Neural progenitor cell (in vitro differentiated cells): ENCODE data around the gene PPP1R9B. TPM values are rescaled to one million over a fixed set of nuclear protein-coding genes. Genes with fewer than 3 reads are reported as not detected.

Source experiments
- DNase-seq: peaks from one replicate; pipeline ENCODE4 v3.0.0-alpha.2; 2016; ENCODE audit warnings: low spot score
- H2AFZ ChIP-seq: fragments of 200-600 bp; sonication (generic); replicated peaks from 2 replicates; pipeline ENCODE4 v1.6.1; 2016; ENCODE audit warnings: antibody characterized with exemption
- H3F3A ChIP-seq: fragments of 200-600 bp; sonication (generic); 2 replicates; pipeline ENCODE4 v1.6.1; 2016; ENCODE audit warnings: antibody characterized with exemption, low read depth
- H3K27ac ChIP-seq: fragments of 200-600 bp; sonication (generic); 2 replicates; pipeline ENCODE4 v1.5.1; 2016; ENCODE audit warnings: mild to moderate bottlenecking
- H3K27me3 ChIP-seq: fragments of 200-600 bp; sonication (generic); 2 replicates; pipeline ENCODE4 v1.6.1; 2016; ENCODE audit warnings: mild to moderate bottlenecking, moderate library complexity
- H3K36me3 ChIP-seq: fragments of 200-600 bp; sonication (generic); 2 replicates; pipeline ENCODE4 v1.5.1; 2016
- H3K4me1 ChIP-seq: fragments of 200-600 bp; sonication (generic); 2 replicates; pipeline ENCODE4 v1.6.1; 2016; ENCODE audit warnings: mixed run types
- H3K4me2 ChIP-seq: fragments of 200-600 bp; sonication (generic); 2 replicates; pipeline ENCODE4 v1.6.1; 2016
- H3K4me3 ChIP-seq: fragments of 200-600 bp; sonication (generic); 2 replicates; pipeline ENCODE4 v1.5.1; 2016
- H3K79me2 ChIP-seq: fragments of 200-600 bp; sonication (generic); 2 replicates; pipeline ENCODE4 v1.6.1; 2016; ENCODE audit warnings: low read depth
- H3K9ac ChIP-seq: fragments of 200-600 bp; sonication (generic); 2 replicates; pipeline ENCODE4 v1.6.1; 2016
- H3K9me3 ChIP-seq: fragments of 200-600 bp; sonication (generic); 2 replicates; pipeline ENCODE4 v1.5.1; 2016; ENCODE audit warnings: low read depth
- H4K20me1 ChIP-seq: fragments of 200-600 bp; sonication (generic); 2 replicates; pipeline ENCODE4 v1.6.1; 2016; ENCODE audit warnings: low read depth
- H3K27ac Mint-ChIP-seq: 3 replicates; pipeline ENCODE4 v1.8.0; 2021; ENCODE audit warnings: mixed read lengths
- H3K27me3 Mint-ChIP-seq: 2 replicates; pipeline ENCODE4 v1.8.0; 2022; ENCODE audit warnings: low read depth, mild to moderate bottlenecking, inconsistent platforms, moderate library complexity, mixed read lengths; ENCODE audit not compliant: insufficient read depth
- H3K36me3 Mint-ChIP-seq: 3 replicates; pipeline ENCODE4 v1.8.0; 2021; ENCODE audit warnings: mixed read lengths
- H3K4me1 Mint-ChIP-seq: 3 replicates; pipeline ENCODE4 v1.8.0; 2021; ENCODE audit warnings: mixed read lengths
- H3K4me3 Mint-ChIP-seq: 3 replicates; pipeline ENCODE4 v1.8.0; 2021; ENCODE audit warnings: mild to moderate bottlenecking, moderate library complexity, mixed read lengths
- H3K9me3 Mint-ChIP-seq: 3 replicates; pipeline ENCODE4 v1.8.0; 2020; ENCODE audit warnings: mixed read lengths
- CTCF ChIP-seq: fragments of 200-600 bp; sonication (generic); IDR thresholded peaks from 2 replicates; pipeline ENCODE4 v1.5.1; 2017; ENCODE audit warnings: antibody characterized with exemption, mild to moderate bottlenecking
- EZH2 ChIP-seq: fragments of 200-600 bp; sonication (generic); IDR thresholded peaks from 2 replicates; pipeline ENCODE4 v1.6.1; 2017; ENCODE audit warnings: antibody characterized with exemption, mild to moderate bottlenecking, moderate library complexity
- EZH2phosphoT487 ChIP-seq: fragments of 200-600 bp; sonication (generic); IDR thresholded peaks from 2 replicates; pipeline ENCODE4 v1.6.1; 2017; ENCODE audit warnings: antibody characterized with exemption
- total RNA-seq: library from RNA; depleted of rRNA; stranded (reverse); fragments of >200 nt; gene quantifications from 2 replicates; pipeline ENCODE4 v1.2.3, GENCODE V29; 2015; ENCODE audit warnings: low replicate concordance

Gene PPP1R9B
- total RNA-seq, 1 donor from 2014 or later: 12.0 TPM

- Histone ChIP-seq H2AFZ (no peak overlapping the region), H4K20me1 (no peaks in the 10 kb centered on the region), H3K27me3 (no peaks in the 10 kb centered on the region), H3K4me3 (no peak overlapping the region), H3K27ac (no peak overlapping the region), H3K4me1 (peaks cover 21% of the 10 kb centered on the region), H3K9ac (no peak overlapping the region), H3K9me3 (no peaks in the 10 kb centered on the region), H3K36me3 (no peaks in the 10 kb centered on the region), H3K4me2 (no peak overlapping the region), H3K79me2 (no peaks in the 10 kb centered on the region), H3F3A (no peaks in the 10 kb centered on the region)
- Mint-ChIP-seq H3K4me3 (no peak overlapping the region), H3K9me3 (no peaks in the 10 kb centered on the region), H3K27ac (no peak overlapping the region), H3K36me3 (peaks cover 6% of the 10 kb centered on the region), H3K4me1 (peaks cover 34% of the 10 kb centered on the region), H3K27me3 (peaks cover 7% of the 10 kb centered on the region)
- TF ChIP-seq EZH2: no peak
- TF ChIP-seq CTCF: no peak
- TF ChIP-seq EZH2phosphoT487: no peak
- DNase-seq: no peak
Measured at GRCh38 chr17:50185631-50186471, 35.4 kb upstream of the PPP1R9B start.

GRCh38 chr17:50184611-50185398 is 34.3 kb upstream of the PPP1R9B start:
- Histone ChIP-seq H3K9ac (no peak overlapping the region), H4K20me1 (no peaks in the 10 kb centered on the region), H3K9me3 (no peaks in the 10 kb centered on the region), H3K27me3 (no peaks in the 10 kb centered on the region), H3K4me2 (peak overlapping the region; percentile 54), H3K27ac (no peak overlapping the region), H3K36me3 (no peaks in the 10 kb centered on the region), H3K4me1 (peaks cover 21% of the 10 kb centered on the region), H3F3A (peaks cover under 1% of the 10 kb centered on the region), H3K4me3 (no peak overlapping the region), H2AFZ (peak overlapping the region; percentile 85), H3K79me2 (no peaks in the 10 kb centered on the region)
- Mint-ChIP-seq H3K27ac (peak overlapping the region; percentile 91), H3K27me3 (peaks cover 7% of the 10 kb centered on the region), H3K9me3 (no peaks in the 10 kb centered on the region), H3K4me1 (peaks cover 36% of the 10 kb centered on the region), H3K36me3 (peaks cover 6% of the 10 kb centered on the region), H3K4me3 (peak overlapping the region; percentile 10)
- TF ChIP-seq CTCF: no peak
- no peak for TF ChIP-seq EZH2
- no peak for TF ChIP-seq EZH2phosphoT487
- peak; percentile 31 for DNase-seq

GRCh38 chr17:50184064-50184463 is 33.6 kb upstream of the PPP1R9B start:
- Histone ChIP-seq H3K4me1 (peaks cover 21% of the 10 kb centered on the region), H4K20me1 (no peaks in the 10 kb centered on the region), H3K36me3 (no peaks in the 10 kb centered on the region), H3K27ac (no peak overlapping the region), H3K9ac (no peak overlapping the region), H3K4me2 (peak overlapping the region; percentile 54), H3K9me3 (no peaks in the 10 kb centered on the region), H3K27me3 (no peaks in the 10 kb centered on the region), H3K4me3 (no peak overlapping the region), H2AFZ (peak overlapping the region; percentile 72), H3F3A (peaks cover 8% of the 10 kb centered on the region), H3K79me2 (no peaks in the 10 kb centered on the region)
- H3K4me1 Mint-ChIP-seq: peaks cover 40% of the 10 kb centered on the region
- peak; percentile 28 for TF ChIP-seq CTCF
- no peak for TF ChIP-seq EZH2
- H3K9me3 Mint-ChIP-seq: no peaks in the 10 kb centered on the region
- H3K27me3 Mint-ChIP-seq: peaks cover 7% of the 10 kb centered on the region
- DNase-seq: peak; percentile 59
- H3K27ac Mint-ChIP-seq: no peak overlapping the region
- peaks cover 4% of the 10 kb centered on the region for H3K36me3 Mint-ChIP-seq
- H3K4me3 Mint-ChIP-seq: peak overlapping the region; percentile 30
